ENCODE results near the gene CFAP90.

CFAP90 gene

GRCh38 chr5:7823594-7823993 lies 27.3 kb downstream of the CFAP90 start:
- DNase-seq (ENCODE audit: low spot score) (no peak), FAIRE-seq (no peak)

- FAIRE-seq: no peak
Observed at GRCh38 chr5:7822449-7822848, 28.5 kb downstream of the CFAP90 start.

GRCh38 chr5:7816535-7816901 lies 34.4 kb downstream of the CFAP90 start:
- no peak for FAIRE-seq
- DNase-seq (ENCODE audit: low spot score): no peak

More at GRCh38 chr5:7822449-7822848, 28.5 kb downstream of the CFAP90 start:
- no peak for DNase-seq (ENCODE audit: low spot score)

GRCh38 chr5:7815892-7816534 lies 34.9 kb downstream of the CFAP90 start:
- peak; percentile 81 for FAIRE-seq

GRCh38 chr5:7814816-7815215 lies 36.1 kb downstream of the CFAP90 start:
- FAIRE-seq (no peak), DNase-seq (ENCODE audit: low spot score) (no peak)

More at GRCh38 chr5:7815892-7816534, 34.9 kb downstream of the CFAP90 start:
- peak; percentile 92 for DNase-seq (ENCODE audit: low spot score)

GRCh38 chr5:7813576-7813975 lies 37.4 kb downstream of the CFAP90 start:
- DNase-seq (ENCODE audit: low spot score) (no peak), FAIRE-seq (no peak)

GRCh38 chr5:7813007-7813406 lies 37.9 kb downstream of the CFAP90 start:
- DNase-seq (ENCODE audit: low spot score): no peak
- no peak for FAIRE-seq

- DNase-seq (ENCODE audit: low spot score) (no peak), FAIRE-seq (no peak)
Observed at GRCh38 chr5:7811715-7812114, 39.2 kb downstream of the CFAP90 start.

GRCh38 chr5:7808998-7809397 lies 41.9 kb downstream of the CFAP90 start:
- FAIRE-seq: no peak
- DNase-seq (ENCODE audit: low spot score): no peak

- peak; percentile 23 for DNase-seq (ENCODE audit: low spot score)
- no peak for FAIRE-seq
Observed at GRCh38 chr5:7805379-7805778, 45.6 kb downstream of the CFAP90 start.

GRCh38 chr5:7803937-7804336 lies 47.0 kb downstream of the CFAP90 start:
- FAIRE-seq (no peak), DNase-seq (ENCODE audit: low spot score) (no peak)

- no peak for DNase-seq (ENCODE audit: low spot score)
- no peak for FAIRE-seq
Observed at GRCh38 chr5:7802855-7803254, 48.1 kb downstream of the CFAP90 start.

GRCh38 chr5:7801891-7802614 lies 48.9 kb downstream of the CFAP90 start:
- DNase-seq (ENCODE audit: low spot score) (no peak), FAIRE-seq (no peak)

GRCh38 chr5:7795306-7795705 lies 55.6 kb downstream of the CFAP90 start:
- DNase-seq (ENCODE audit: low spot score) (no peak), FAIRE-seq (no peak)

GRCh38 chr5:7794823-7795222 lies 56.1 kb downstream of the CFAP90 start:
- FAIRE-seq (no peak), DNase-seq (ENCODE audit: low spot score) (no peak)

- no peak for FAIRE-seq
- no peak for DNase-seq (ENCODE audit: low spot score)
Observed at GRCh38 chr5:7794311-7794710, 56.6 kb downstream of the CFAP90 start.

- DNase-seq (ENCODE audit: low spot score): no peak
- no peak for FAIRE-seq
Observed at GRCh38 chr5:7793895-7794294, 57.0 kb downstream of the CFAP90 start.

GRCh38 chr5:7789567-7789966 lies 61.4 kb downstream of the CFAP90 start:
- no peak for FAIRE-seq
- no peak for DNase-seq (ENCODE audit: low spot score)

- DNase-seq (ENCODE audit: low spot score): no peak
- FAIRE-seq: no peak
Observed at GRCh38 chr5:7787770-7788169, 63.2 kb downstream of the CFAP90 start.

GRCh38 chr5:7784683-7785380 lies 66.1 kb downstream of the CFAP90 start:
- FAIRE-seq (no peak), DNase-seq (ENCODE audit: low spot score) (no peak)

- DNase-seq (ENCODE audit: low spot score): no peak
Observed at GRCh38 chr5:7781899-7782298, 69.0 kb downstream of the CFAP90 start.

More at GRCh38 chr5:7781899-7782298, 69.0 kb downstream of the CFAP90 start:
- FAIRE-seq: no peak

All from urothelium cell line (cell line).